ENCODE measurements around the gene BANP. TPM values are rescaled to one million over a fixed set of nuclear protein-coding genes. Genes with fewer than 3 reads are reported as not detected.

The BANP gene
- total and polyA plus RNA-seq, 2 experiments from 2014 or later: 22.8 to 23.8 TPM

DNA sequence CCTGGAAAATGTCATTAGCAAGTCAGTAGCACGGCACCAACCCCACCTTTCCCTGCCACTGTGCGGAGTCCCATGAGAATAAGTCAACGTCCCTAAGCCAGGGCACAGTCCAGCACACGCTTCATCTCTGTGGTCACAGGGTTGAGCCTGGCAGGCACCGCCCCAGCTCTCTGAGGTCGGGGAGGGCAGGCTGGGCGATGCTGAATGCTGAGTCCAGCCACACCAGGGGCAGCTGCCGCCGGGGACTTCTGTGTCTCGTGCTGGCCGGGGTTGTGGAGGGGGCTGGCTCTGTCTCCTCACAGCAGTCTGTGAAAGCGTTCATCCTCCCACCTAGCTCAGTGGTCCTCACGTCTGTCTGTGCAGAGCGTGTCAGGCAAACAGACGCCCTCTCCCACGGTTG lies 53.2 kb downstream of the BANP start:
- no peak overlapping the region for H3K4me3 ChIP-seq
- H3K27me3 ChIP-seq: no peaks in the 10 kb centered on the region
- no peaks in the 10 kb centered on the region for H3K9me3 ChIP-seq (ENCODE audit: low read depth)
- peaks cover 2% of the 10 kb centered on the region for H3K79me2 ChIP-seq
- no peaks in the 10 kb centered on the region for H3K9me2 ChIP-seq (replicated peaks; ENCODE audit: insufficient read depth)
- no peaks in the 10 kb centered on the region for H3K4me1 ChIP-seq (ENCODE audit: insufficient read depth)
- no peak overlapping the region for H3K4me2 ChIP-seq
- TF ChIP-seq, protein P1, sequence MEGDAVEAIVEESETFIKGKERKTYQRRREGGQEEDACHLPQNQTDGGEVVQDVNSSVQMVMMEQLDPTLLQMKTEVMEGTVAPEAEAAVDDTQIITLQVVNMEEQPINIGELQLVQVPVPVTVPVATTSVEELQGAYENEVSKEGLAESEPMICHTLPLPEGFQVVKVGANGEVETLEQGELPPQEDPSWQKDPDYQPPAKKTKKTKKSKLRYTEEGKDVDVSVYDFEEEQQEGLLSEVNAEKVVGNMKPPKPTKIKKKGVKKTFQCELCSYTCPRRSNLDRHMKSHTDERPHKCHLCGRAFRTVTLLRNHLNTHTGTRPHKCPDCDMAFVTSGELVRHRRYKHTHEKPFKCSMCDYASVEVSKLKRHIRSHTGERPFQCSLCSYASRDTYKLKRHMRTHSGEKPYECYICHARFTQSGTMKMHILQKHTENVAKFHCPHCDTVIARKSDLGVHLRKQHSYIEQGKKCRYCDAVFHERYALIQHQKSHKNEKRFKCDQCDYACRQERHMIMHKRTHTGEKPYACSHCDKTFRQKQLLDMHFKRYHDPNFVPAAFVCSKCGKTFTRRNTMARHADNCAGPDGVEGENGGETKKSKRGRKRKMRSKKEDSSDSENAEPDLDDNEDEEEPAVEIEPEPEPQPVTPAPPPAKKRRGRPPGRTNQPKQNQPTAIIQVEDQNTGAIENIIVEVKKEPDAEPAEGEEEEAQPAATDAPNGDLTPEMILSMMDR (IDR thresholded peaks at IDR 0.05; ENCODE audit: poor library complexity): no peak
- TF ChIP-seq EZH2phosphoT487 (IDR thresholded peaks at IDR 0.05; ENCODE audit: low read depth, severe bottlenecking, unreplicated experiment) (no peak), EZH2 (IDR thresholded peaks at IDR 0.05; ENCODE audit: borderline replicate concordance) (no peak)
- H4K20me1 ChIP-seq (ENCODE audit: insufficient read depth, poor library complexity, severe bottlenecking): peaks cover 3% of the 10 kb centered on the region
- no peak for DNase-seq (ENCODE audit: low spot score)
- no peak overlapping the region for H3K27ac ChIP-seq
- 94% methylated on average over 16 of the region's 16 CpGs for WGBS (ENCODE audit: low lambda C conversion rate, missing lambda C conversion rate)
- H2AFZ ChIP-seq: no peak overlapping the region
- H3K36me3 ChIP-seq (replicated peaks; ENCODE audit: insufficient read depth, low read depth): no peaks in the 10 kb centered on the region

- peaks cover 3% of the 10 kb centered on the region for H4K20me1 ChIP-seq (ENCODE audit: insufficient read depth, poor library complexity, severe bottlenecking)
- H3K4me1 ChIP-seq (ENCODE audit: insufficient read depth): no peaks in the 10 kb centered on the region
- H3K27me3 ChIP-seq: no peaks in the 10 kb centered on the region
- peaks cover 4% of the 10 kb centered on the region for H3K79me2 ChIP-seq
- no peak overlapping the region for H3K4me2 ChIP-seq
- DNase-seq (ENCODE audit: low spot score): no peak
- no peaks in the 10 kb centered on the region for H3K36me3 ChIP-seq (replicated peaks; ENCODE audit: insufficient read depth, low read depth)
- no peaks in the 10 kb centered on the region for H3K9me3 ChIP-seq (ENCODE audit: low read depth)
- no peaks in the 10 kb centered on the region for H3K9me2 ChIP-seq (replicated peaks; ENCODE audit: insufficient read depth)
- H2AFZ ChIP-seq: no peak overlapping the region
- TF ChIP-seq, protein P1 (IDR thresholded peaks at IDR 0.05; ENCODE audit: poor library complexity): no peak
- TF ChIP-seq EZH2phosphoT487 (IDR thresholded peaks at IDR 0.05; ENCODE audit: low read depth, severe bottlenecking, unreplicated experiment) (no peak), EZH2 (IDR thresholded peaks at IDR 0.05; ENCODE audit: borderline replicate concordance) (no peak)
- H3K4me3 ChIP-seq: no peak overlapping the region
- WGBS (ENCODE audit: low lambda C conversion rate, missing lambda C conversion rate): 93% methylated on average over 9 of the region's 9 CpGs
- H3K27ac ChIP-seq: no peak overlapping the region
These were observed 53.9 kb downstream of the BANP start for GRCh38 chr16:88005181-88005581.

GRCh38 chr16:88005968-88006367 lies 54.7 kb downstream of the BANP start:
- Histone ChIP-seq H4K20me1 (ENCODE audit: insufficient read depth, poor library complexity, severe bottlenecking) (peaks cover 3% of the 10 kb centered on the region), H3K9me2 (replicated peaks; ENCODE audit: insufficient read depth) (no peaks in the 10 kb centered on the region), H3K9me3 (ENCODE audit: low read depth) (no peaks in the 10 kb centered on the region), H3K4me2 (no peak overlapping the region), H3K36me3 (replicated peaks; ENCODE audit: insufficient read depth, low read depth) (no peaks in the 10 kb centered on the region), H3K27me3 (no peaks in the 10 kb centered on the region), H3K4me1 (ENCODE audit: insufficient read depth) (no peaks in the 10 kb centered on the region), H3K79me2 (peaks cover 4% of the 10 kb centered on the region), H2AFZ (no peak overlapping the region), H3K27ac (no peak overlapping the region), H3K4me3 (no peak overlapping the region)
- WGBS (ENCODE audit: low lambda C conversion rate, missing lambda C conversion rate): 97% methylated on average over 25 of the region's 25 CpGs
- no peak for DNase-seq (ENCODE audit: low spot score)
- TF ChIP-seq, protein P1 (IDR thresholded peaks at IDR 0.05; ENCODE audit: poor library complexity): no peak
- TF ChIP-seq EZH2 (IDR thresholded peaks at IDR 0.05; ENCODE audit: borderline replicate concordance) (no peak), EZH2phosphoT487 (IDR thresholded peaks at IDR 0.05; ENCODE audit: low read depth, severe bottlenecking, unreplicated experiment) (no peak)

GRCh38 chr16:88007321-88007731 lies 56.1 kb downstream of the BANP start:
- no peak for DNase-seq (ENCODE audit: low spot score)
- H3K27me3 ChIP-seq: no peaks in the 10 kb centered on the region
- WGBS (ENCODE audit: low lambda C conversion rate, missing lambda C conversion rate): 98% methylated on average over 10 of the region's 10 CpGs
- no peak overlapping the region for H2AFZ ChIP-seq
- TF ChIP-seq, protein P1 (IDR thresholded peaks at IDR 0.05; ENCODE audit: poor library complexity): no peak
- TF ChIP-seq EZH2 (IDR thresholded peaks at IDR 0.05; ENCODE audit: borderline replicate concordance): no peak
- no peak for TF ChIP-seq EZH2phosphoT487 (IDR thresholded peaks at IDR 0.05; ENCODE audit: low read depth, severe bottlenecking, unreplicated experiment)
- peaks cover 3% of the 10 kb centered on the region for H4K20me1 ChIP-seq (ENCODE audit: insufficient read depth, poor library complexity, severe bottlenecking)
- no peak overlapping the region for H3K4me2 ChIP-seq
- no peaks in the 10 kb centered on the region for H3K36me3 ChIP-seq (replicated peaks; ENCODE audit: insufficient read depth, low read depth)
- no peak overlapping the region for H3K4me3 ChIP-seq
- H3K9me3 ChIP-seq (ENCODE audit: low read depth): no peaks in the 10 kb centered on the region
- peaks cover 2% of the 10 kb centered on the region for H3K79me2 ChIP-seq
- H3K27ac ChIP-seq: no peak overlapping the region
- H3K9me2 ChIP-seq (replicated peaks; ENCODE audit: insufficient read depth): no peaks in the 10 kb centered on the region
- no peaks in the 10 kb centered on the region for H3K4me1 ChIP-seq (ENCODE audit: insufficient read depth)
